HFFc6 (cell line): ENCODE data around the gene ROBO1. TPM values are rescaled to one million over a fixed set of nuclear protein-coding genes. Genes with fewer than 3 reads are reported as not detected.

Experiments
- DNase-seq: peaks from one replicate; pipeline ENCODE4 v3.0.0-alpha.2; 2018
- H3K27ac Mint-ChIP-seq: 2 replicates; pipeline ENCODE4 v1.8.0; 2020; ENCODE audit warnings: mild to moderate bottlenecking, mixed read lengths
- H3K27me3 Mint-ChIP-seq: 2 replicates; pipeline ENCODE4 v1.8.0; 2021; ENCODE audit warnings: mild to moderate bottlenecking, moderate library complexity, mixed read lengths; ENCODE audit not compliant: insufficient read depth
- H3K36me3 Mint-ChIP-seq: 2 replicates; pipeline ENCODE4 v1.8.0; 2021; ENCODE audit warnings: low read depth, mixed read lengths
- H3K4me1 Mint-ChIP-seq: 2 replicates; pipeline ENCODE4 v1.8.0; 2020; ENCODE audit warnings: low read depth, mixed read lengths
- H3K4me3 Mint-ChIP-seq: 2 replicates; pipeline ENCODE4 v1.8.0; 2020; ENCODE audit warnings: mild to moderate bottlenecking, moderate library complexity, mixed read lengths
- H3K9me3 Mint-ChIP-seq: 2 replicates; pipeline ENCODE4 v1.8.0; 2020; ENCODE audit warnings: mild to moderate bottlenecking, mixed read lengths
- total RNA-seq, 6 experiments: library from RNA; stranded (reverse); fragmentation: NEBNext Ultra II Directional; extraction: Animal tissue kit (Norgen Biotek cat#: 25700); gene quantifications; 2 replicates in 1 of 6; 3 replicates in 5 of 6; pipeline ENCODE4 v1.2.3, GENCODE V29; 2021
- TF ChIP-seq, protein P1 (sequence below): fragments of 200-600 bp; sonication (generic); IDR thresholded peaks from 2 replicates; pipeline ENCODE4 v1.5.0; 2021; ENCODE audit warnings: antibody characterized with exemption, mild to moderate bottlenecking

ROBO1 gene
- total RNA-seq, 6 experiments from 2014 or later = 38.7 to 51.3 (median 41.7) TPM

DNA sequence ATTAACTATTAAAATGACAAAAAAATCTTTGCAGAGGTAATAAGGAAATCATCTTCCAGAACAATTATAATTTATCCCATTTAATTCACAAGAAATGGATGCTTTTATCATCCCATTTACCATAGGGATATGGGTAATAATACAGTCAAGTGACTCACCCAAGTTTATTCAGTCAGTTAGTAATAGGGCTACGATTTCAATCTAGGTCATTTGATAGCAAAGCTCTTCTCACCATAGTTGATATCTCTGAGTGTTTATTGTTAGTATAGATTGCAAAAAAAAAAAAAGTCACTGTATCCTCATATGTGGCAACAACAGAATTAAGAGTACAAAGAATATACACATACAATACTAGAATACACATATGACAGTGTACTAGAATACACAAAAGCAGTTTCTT is 797.1 kb downstream of the ROBO1 start:
- Mint-ChIP-seq H3K4me3 (no peak overlapping the region), H3K4me1 (peaks cover 40% of the 10 kb centered on the region), H3K27me3 (no peaks in the 10 kb centered on the region; the same call in 1 of the 2 replicates), H3K36me3 (no peaks in the 10 kb centered on the region), H3K9me3 (no peaks in the 10 kb centered on the region), H3K27ac (no peak overlapping the region)
- no peak for DNase-seq
- TF ChIP-seq, protein P1, sequence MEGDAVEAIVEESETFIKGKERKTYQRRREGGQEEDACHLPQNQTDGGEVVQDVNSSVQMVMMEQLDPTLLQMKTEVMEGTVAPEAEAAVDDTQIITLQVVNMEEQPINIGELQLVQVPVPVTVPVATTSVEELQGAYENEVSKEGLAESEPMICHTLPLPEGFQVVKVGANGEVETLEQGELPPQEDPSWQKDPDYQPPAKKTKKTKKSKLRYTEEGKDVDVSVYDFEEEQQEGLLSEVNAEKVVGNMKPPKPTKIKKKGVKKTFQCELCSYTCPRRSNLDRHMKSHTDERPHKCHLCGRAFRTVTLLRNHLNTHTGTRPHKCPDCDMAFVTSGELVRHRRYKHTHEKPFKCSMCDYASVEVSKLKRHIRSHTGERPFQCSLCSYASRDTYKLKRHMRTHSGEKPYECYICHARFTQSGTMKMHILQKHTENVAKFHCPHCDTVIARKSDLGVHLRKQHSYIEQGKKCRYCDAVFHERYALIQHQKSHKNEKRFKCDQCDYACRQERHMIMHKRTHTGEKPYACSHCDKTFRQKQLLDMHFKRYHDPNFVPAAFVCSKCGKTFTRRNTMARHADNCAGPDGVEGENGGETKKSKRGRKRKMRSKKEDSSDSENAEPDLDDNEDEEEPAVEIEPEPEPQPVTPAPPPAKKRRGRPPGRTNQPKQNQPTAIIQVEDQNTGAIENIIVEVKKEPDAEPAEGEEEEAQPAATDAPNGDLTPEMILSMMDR = no peak

DNA sequence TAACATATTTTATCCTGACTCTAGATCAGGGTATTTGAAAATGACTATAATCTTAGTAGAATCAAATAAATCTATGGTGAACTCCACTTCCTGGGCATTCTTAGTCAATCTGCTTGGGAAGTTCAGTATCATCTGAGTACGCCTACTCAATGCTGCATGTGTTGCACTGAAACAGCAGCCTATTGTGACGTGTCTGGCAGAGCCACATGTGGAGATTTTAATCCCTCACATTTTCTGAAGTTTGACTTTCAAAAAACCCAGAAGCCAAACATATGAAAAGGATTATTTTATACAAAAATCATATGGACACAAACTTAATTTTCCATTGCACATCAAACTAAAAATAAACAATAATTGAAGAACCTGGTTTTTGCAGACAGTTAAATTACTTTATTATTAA is 798.3 kb downstream of the ROBO1 start:
- peak; percentile 25 for DNase-seq
- H3K4me3 Mint-ChIP-seq = no peak overlapping the region
- TF ChIP-seq, protein P1 = no peak
- no peaks in the 10 kb centered on the region for H3K9me3 Mint-ChIP-seq
- H3K4me1 Mint-ChIP-seq = peaks cover 33% of the 10 kb centered on the region
- peak overlapping the region; percentile 24; the same call in 1 of the 2 replicates for H3K27ac Mint-ChIP-seq
- no peaks in the 10 kb centered on the region for H3K27me3 Mint-ChIP-seq
- peaks cover under 1% of the 10 kb centered on the region for H3K36me3 Mint-ChIP-seq

DNA sequence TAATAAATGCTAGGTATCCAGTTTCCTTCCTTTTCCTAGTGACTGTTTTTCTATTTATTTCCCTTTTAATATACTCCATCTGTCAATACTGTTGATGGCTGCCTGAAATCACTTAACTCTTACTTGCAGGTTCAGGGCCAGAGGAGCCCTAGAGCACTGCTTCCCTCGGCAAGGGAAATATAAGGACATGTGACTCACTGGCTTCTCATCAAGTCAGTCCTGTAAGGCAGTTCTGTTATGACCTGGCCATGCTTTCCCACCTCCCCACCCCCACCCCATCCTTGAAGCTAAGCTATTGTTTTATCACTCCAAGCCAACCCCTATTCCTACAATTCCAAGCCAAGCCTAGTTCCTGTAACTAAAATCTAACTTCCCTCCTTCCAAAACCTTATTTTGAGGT is 800.7 kb downstream of the ROBO1 start:
- Mint-ChIP-seq H3K4me3 (no peak overlapping the region), H3K27ac (no peak overlapping the region), H3K4me1 (peaks cover 30% of the 10 kb centered on the region), H3K27me3 (no peaks in the 10 kb centered on the region), H3K9me3 (peaks cover 11% of the 10 kb centered on the region), H3K36me3 (peaks cover 13% of the 10 kb centered on the region)
- TF ChIP-seq, protein P1 = no peak
- no peak for DNase-seq

DNA sequence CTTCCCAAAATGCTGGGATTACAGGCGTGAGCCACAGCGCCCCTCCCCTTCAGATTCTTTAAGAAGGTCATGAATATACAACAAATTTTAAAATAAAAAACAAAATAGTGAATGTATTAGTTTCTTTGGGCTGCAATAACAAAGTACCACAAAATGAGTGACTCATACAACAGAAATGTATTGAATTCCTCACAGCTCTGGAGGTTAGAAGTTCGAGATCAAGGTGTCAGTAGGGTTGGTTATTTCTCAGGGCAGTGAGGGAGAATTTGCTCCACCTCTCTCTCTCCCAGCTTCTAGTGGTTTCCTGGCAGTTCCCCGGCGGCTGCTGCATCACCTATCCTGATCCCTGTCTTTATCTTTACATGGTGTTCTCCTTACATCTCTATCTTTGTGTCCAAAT is 804.0 kb downstream of the ROBO1 start:
- Mint-ChIP-seq H3K27me3 (no peaks in the 10 kb centered on the region), H3K27ac (no peak overlapping the region), H3K4me1 (peaks cover 19% of the 10 kb centered on the region), H3K9me3 (peaks cover 11% of the 10 kb centered on the region), H3K4me3 (no peak overlapping the region), H3K36me3 (peaks cover 13% of the 10 kb centered on the region)
- DNase-seq = no peak
- TF ChIP-seq, protein P1 = no peak

DNA sequence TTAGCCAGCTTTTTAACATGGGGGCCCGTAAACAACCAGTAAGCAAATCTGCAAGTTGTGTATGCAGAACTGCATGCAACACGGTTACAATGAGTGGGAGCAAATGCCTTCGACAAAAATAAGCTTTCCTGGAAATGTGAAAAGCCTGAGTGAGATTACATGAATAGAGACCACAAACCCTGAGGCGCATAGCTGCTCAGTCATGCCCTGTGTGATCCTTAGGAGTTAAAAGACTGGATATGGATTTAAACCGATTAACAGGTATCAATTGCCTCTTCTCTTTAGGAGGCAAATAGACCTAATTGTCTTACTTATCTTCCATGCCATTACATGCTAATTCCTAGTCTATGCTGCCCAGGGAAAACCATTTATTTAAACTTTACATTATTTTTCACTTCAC is 810.3 kb downstream of the ROBO1 start:
- TF ChIP-seq, protein P1 = no peak
- Mint-ChIP-seq H3K27ac (no peak overlapping the region), H3K27me3 (no peaks in the 10 kb centered on the region; the same call in 1 of the 2 replicates), H3K9me3 (no peaks in the 10 kb centered on the region), H3K4me1 (no peaks in the 10 kb centered on the region), H3K36me3 (no peaks in the 10 kb centered on the region), H3K4me3 (no peak overlapping the region)
- DNase-seq = no peak
